HG02973 (cell line): ENCODE data around the gene LHX3.
A peak's percentile ranks its signal among the peaks of the same experiment; 100 is the strongest.

ENCODE experiments used
- ATAC-seq: cut with Tn5 transposase; IDR thresholded peaks from one replicate; pipeline ENCODE4 v1.9.1; 2021; ENCODE audit warnings: moderate library complexity; ENCODE audit not compliant: unreplicated experiment

Gene LHX3

DNA sequence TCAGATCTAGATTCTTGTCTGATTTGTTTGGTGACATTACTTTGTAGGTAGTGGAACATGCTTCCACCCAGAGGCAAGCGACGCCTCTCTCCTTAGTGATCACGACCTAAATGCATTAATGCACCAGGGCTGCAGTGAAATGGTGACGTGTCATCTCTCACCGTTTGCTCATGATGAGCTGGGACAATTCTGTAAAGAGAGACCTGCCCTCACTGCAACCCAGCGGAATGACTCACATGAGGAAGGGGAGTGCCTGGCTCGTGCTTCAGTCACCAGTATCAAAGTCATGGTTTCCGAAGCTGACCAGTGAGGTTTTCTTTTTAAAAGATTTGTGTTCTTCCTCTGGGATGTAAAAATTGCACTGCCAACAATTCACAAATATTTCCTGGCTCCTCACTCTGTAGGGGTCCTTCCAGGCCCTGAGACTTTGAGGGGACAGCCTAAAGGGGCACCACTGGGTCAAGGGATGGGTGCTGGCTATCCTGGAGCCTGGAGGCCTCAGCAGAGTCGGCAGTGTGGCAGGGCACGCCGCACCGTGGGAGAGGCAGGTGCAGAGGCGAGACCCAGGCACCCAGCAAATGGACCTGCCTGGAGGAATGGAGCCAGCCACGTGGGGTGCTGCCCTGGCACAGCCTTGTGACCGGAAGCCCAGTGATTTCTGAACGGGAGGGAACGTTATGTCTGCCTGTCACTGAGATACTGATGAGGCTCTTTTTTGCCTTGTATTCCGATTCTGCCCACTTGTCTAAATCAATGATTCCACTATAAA, 23.4 kb upstream of the LHX3 start:
- no peak for ATAC-seq

DNA sequence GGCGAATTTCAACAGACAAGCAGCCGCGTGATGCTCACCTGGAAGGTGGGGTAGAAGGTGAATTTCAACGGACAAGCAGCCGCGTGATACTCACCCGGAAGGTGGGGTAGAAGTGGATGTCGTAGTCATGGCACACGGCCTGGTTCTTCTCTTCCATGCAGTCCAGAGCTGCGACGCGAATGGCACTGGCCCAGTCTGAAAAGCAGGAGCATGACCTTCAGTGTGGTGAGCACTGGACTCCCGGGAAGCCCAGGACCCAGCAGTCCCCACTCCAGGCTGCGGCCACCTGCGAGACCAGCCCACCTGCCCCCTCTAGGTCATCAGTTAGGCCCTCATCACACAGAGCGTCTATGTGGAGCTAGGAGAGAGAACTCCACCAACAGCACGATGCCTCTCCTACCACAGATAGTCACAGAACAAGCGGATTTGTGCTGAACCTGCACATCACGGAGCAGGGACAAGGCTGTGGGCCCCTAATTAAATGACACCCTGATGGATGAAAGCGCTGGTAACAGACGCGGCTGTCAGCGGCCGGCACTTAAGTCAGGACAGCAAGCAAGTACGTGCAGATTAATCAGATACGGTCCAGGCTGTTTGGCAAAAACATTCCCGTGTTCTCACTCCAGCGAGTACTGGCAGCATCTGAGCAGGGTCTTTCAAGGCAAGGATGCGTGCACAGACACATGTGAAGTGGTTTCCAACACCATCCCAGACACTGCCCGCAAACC, 21.9 kb upstream of the LHX3 start:
- no peak for ATAC-seq

DNA sequence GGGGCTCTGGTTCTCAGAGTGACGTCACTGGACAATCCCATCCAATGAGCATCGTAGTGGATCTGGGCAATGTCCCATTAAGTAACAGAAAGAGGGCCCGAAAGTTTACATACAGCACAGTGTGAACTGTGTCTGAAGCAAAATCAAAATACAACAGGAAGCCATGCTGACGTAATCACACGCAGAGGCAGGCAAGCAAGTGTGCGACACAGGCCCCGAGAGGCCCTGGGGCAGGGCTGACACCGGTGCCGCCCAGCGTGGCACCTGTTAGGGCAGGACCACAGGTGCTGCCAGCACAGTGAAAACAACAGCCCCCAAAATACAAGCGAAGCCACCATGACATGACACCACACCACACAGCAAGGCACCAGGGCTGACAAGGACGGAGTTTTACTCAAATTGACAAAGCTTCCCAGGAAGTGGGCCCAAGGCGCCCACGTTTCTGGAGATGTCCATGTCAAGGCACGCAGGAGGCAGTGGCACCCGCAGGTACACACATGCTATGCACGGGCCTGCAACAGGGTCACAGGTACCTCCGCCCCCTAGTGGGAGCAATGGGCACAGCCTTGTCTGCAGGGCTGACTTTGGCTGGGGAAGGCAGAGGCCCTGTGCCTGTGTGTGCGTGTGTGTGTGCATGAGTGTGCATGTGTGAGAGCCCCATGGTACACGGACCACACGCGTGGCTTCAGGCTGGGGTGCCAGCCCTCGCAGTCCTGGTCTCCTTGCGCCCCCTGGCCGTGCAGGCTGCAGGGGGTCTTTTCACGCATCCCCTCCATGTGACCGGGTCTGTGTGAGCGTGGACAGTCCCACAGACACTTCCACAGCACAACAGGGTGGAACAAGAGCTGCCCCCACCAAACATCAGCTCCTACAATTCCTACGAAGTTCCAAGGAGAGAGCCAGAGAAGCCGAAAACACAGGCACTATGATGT, 21.1 kb upstream of the LHX3 start:
- peak; percentile 36 for ATAC-seq

DNA sequence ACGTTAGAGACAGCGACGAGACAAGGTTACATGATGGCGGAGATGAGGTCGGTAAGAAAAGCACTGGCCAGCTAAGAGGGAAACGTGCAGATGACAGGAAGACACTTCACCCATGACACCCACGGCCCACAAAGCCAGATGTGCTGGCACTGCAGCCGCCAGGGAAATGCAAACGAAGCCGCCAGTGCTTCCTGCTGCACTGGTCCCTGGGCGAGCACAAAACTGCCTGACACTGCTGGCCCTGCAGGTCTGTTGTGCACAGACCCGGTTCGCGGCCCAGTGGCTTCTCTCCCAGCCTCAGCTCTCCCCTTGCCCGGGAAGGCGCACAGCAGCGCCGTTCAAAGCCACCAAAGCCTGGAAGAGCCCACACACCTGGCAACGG, 20.4 kb upstream of the LHX3 start:
- ATAC-seq: peak; percentile 45

DNA sequence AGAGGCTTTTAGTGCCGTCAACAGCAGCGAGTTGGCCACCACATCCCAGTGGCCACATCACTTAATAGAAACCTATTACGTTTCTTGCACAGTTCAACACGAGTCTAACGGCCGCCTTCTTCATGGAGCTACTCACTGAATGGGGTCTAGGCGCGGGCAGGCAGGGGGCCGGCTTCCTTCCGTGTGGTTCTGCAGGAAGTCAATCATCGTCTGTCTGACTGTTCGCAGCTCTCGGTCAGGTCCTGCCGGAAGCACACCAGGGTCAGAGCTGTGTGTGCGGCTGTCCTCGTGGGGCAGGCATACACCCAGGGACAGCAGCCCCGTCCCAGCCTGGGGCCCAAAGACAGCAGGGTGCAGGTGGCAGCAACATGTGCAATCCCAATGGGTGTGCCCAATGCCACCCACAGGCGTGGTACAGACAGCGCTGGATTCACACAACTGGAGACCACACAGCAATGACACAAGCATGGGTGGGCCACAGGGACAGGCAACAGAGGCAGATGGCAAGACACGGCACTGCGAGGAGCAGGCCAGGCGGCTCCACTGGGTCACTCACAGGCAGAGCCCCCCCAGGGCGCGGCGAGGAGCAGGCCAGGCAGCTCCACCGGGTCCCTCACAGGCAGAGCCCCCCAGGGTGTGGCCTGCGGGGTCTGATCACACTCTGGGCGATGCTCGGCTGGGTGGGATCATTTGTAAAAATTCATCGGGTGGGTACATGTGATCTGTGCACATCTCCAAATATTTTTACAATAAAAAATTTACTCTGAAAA, 19.1 kb upstream of the LHX3 start:
- ATAC-seq: no peak

DNA sequence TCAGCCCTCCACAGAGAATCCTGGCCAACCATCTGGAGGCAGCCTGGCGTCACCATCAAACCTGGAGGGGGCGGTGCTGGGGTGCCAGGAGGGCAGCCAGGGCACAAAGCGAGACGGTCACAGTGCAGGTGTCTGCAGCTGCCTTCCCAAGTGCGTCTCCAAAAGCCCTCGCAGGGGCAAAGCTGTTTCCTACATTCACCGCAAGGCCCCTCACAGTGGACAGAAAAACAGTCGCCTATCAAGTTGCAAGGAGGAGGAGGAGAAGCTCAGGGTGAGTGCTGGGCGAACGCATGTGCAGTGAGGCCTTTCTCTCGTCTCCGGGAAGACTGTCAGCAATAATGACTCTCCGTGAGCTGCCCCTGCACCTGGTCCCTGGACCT, 18.0 kb upstream of the LHX3 start:
- no peak for ATAC-seq

DNA sequence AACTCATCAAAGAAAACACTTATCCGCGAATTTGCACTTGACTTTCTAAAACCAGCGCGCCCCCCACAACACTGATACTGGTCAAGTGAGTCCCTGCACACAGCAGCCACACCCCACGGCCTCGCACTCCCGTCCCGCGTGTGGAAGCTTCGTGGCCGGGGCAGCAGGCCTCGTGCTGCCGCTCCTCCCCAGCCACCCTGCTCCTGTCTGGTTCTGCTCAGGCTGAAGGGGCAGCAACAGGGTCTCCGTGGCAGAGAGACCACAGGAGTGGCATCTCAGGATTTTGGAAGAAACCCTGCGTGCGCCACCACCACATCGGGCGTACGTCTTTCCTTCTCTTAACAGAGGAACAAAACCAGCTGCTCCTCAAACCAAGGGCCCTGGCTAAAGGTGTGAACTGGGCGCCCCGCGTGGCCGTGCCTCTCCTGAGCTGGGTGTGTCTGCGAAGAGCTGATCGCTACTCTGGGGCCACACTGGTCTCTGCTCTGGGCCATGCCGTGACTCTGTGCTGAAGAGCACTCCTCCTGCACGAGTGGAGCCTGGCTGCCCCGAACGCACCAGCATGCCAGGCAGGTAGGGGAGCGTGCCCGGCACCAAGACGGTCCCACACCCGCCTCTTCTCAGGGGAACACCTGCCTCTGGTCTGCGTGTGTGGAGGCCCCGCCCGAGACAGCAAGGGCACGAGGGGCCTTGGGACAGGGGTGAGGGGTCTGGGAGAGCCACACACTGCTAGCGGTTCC, 17.4 kb upstream of the LHX3 start:
- ATAC-seq: no peak

DNA sequence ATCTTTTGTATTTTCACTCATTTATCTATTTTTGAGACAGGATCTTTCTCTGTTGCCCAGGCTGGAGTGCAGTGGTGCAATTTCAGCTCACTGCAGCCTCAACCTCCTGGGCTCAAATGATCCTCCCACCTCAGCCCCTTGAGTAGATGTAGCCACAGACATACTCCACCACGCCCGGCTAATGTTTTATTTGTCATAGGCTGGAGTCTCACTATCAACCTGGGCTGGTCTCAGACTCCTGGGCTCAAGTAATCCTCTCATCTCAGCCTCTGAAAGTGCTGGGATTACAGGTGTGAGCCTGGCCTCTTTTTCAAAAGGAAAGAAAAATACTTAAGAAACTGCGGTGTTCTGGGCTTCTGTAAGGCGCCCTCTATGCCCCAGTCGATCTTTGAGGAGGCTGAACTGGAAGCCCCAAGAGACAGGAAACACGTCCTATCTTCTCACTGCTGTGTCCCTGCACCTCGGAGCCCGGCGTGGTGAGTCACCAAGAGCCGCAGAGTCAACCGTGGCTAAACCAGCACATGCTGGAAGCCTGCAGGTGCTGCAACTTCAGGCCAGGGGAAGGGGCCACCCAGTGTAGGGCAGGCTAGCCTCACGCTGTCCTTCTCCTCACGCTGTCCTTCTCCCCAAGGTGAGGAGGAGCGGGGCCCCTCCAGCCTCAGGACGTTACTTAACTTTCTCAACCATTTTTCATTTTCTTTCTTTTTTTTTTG, 15.2 kb upstream of the LHX3 start:
- no peak for ATAC-seq

DNA sequence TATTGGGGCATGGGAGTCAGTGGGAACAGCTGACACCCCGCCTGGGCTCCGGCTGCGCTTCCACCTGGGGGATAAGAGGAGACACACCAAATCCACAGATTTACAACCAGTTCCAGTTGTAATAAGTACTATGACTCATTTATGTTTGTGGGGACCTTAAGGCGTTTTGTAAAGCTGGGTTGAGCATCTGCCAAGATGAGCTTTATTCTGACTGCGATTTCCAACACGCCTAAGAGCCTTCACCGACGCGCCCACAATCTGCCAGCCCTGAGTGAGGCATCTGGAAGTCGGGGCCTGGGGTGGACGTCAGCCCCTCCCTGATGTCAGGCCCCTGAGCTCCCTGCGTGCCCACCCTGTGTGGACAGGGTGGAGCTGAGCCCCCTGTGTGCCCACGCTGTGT, 14.3 kb upstream of the LHX3 start:
- ATAC-seq: no peak

DNA sequence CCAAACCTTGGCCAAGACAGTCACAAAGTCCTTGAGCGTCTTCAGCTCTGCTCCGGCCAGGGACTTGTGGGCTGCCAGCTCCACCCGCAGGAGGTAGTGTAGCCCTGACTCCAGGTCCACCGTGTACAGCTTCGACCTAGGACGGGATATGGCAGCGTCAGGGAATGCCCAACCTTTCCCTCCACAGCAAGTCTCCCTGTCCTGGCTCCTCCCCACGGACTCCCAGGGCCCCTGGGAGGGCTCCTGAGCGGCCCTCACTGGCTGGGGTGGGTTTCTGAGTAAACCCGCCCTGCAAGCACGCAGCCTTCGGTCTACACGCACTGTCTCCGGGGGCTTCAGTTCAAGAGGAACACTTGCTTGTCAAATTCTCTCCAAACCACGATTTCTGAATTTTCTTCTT, 13.7 kb upstream of the LHX3 start:
- ATAC-seq: no peak

DNA sequence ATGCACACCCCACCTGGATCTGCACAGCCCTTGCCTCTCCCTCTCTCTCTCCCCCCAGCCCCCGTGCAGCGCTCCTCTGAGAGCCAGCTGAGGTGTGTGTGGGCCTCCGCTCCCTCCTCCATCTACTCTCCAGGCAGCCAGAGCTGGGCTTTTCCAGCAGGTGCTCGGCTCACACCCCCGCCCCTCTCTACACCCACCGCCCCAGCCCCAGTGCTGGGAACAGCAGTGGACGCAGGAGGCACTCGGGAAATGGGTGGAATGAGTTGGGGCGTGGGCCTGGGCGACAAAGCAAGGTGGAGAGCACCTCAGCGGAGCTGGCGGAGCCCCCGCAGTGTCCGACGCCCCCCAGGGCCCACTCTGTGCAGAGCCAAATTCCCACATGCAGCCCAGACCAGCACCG, 13.3 kb upstream of the LHX3 start:
- no peak for ATAC-seq

DNA sequence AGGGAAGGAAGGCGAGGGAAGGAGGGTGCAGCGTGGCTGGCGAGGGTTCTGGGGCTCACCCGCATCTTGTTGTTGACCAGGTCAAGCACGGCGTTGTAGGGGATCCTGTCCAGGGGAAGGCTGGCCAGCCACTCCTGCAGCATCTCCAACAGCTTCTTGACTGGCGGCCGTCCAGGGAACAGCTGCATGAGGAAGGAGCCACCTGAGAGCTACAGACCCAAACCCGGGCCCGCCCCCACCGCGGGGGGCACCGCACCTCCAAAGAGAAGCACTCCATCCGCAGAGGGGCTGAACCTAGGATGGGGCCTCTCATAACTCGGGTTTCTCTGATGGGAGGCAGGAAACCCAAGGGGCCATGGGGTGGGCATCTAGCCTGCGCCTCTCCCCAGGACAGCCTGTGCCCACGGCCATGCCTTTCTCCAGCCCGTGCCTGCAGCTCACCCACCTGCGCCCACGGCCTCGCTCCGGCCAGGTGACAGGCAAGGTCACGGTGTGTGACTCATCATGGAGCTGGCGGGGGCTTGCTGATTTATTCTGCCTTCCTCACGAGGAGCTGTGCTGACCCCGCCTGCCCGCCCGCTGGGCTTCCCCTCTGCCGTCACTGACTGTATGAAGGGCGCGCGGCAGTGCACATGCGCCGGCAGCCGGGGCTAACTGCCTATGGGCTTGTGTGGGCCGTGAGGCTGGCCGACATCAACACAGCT, 11.8 kb upstream of the LHX3 start:
- no peak for ATAC-seq

DNA sequence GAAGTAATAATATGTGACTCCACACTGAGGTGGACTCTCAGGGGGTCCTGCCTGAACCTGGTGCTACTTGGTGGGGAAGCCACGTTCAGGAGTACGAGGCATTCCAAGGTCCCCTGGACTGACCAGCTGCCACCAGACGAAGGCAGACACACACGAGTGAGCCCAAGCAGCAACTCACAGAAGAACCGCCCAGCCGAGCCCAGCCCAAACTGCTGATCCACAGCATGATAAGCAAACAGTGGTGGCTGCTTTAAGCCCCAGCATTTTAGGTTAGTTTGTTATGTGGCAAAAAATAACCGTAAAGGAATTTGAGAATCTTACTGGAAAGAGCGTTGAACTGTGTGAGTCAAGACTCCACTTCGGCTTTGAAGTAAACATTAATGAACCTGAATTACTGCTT, 8.8 kb upstream of the LHX3 start:
- no peak for ATAC-seq

DNA sequence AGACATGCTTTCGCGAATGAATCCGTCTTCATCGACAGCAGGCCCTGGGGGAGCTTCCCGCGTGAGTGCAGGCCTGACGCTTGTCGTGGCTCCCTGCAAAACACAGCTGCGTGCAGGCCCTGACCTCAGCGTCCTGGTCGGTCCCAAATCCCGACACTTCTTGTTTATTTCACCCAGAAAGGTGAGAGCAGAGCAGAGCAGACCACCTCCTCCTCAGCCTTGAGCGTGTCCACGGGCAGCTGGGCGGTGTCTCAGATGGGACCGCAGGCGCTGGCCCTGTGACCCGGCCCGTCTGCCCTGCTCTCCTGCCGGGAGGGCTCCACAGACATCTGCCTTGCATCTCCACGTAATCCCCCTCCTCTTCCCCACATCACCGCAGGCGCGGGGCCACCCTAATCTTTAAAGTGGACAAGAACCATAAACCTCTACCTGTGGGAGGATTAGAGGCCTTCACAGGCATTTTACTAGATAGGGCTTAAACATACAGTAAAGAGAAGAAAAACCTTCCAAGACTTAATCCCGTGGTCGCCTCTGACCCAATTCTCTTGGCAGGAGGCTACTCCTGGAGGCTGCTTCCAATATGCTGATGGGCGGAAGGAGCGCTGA, 7.5 kb upstream of the LHX3 start:
- ATAC-seq: no peak

DNA sequence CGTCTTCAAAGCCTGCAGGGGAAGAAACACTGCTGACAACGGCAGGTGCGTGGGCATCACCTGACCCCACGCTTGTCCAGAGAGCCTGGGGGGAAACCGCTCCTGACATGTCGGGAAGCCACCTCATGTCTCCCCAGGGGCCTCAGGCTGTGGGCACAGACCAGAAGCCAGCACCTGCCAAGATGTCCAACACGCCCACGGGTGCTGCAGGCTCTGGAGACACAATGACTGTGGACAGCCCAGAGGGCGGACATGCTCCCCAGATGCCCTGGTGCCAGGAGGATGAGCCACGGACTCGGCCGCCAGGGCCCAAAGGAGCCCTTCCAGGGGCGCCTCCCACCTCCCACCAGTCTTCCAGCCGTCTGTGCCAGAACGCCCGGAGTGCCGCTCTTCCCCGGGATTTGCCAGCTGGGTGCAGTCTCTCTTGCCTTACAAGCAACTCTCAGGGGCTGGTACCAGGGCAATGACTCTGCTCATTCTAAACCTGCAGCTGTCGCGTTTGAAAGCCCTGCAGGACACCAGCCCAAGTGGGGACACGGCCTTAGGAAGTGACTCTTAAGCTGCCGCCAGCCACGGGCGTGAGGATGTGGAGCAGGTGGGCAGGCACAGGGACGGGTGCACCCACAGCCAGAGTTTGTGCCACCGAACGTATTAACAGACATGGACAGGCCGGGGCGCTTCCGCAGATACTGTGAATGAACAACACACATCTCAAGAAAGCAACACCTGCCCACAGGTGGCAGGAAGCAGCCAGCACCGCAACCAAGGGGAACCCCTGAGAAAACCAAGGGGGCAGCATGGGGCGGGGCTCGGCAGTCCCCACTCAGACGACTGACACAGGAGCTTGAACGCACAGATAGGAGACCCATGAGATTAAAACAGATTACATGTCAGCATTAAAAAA, 6.8 kb upstream of the LHX3 start:
- ATAC-seq: no peak

DNA sequence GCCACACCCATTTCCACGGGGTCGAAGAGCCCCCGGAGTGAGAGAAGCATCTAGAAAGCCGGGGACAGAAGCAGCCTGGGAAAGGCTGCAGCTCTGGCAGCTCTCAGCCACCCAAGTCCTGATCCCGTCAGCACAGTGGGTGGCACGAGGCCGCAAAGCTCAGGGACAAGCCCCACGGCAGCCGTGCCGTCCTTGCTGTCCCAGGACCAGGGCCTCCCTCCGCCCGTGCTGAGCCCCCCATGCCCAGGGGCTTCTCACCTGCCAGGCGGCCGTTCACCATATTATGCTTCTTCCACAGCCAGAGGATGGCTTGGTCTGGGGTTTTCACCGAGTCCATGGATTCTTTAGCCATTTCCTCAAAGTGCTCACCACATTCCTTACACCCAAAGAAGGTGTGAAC, 6.1 kb upstream of the LHX3 start:
- no peak for ATAC-seq

DNA sequence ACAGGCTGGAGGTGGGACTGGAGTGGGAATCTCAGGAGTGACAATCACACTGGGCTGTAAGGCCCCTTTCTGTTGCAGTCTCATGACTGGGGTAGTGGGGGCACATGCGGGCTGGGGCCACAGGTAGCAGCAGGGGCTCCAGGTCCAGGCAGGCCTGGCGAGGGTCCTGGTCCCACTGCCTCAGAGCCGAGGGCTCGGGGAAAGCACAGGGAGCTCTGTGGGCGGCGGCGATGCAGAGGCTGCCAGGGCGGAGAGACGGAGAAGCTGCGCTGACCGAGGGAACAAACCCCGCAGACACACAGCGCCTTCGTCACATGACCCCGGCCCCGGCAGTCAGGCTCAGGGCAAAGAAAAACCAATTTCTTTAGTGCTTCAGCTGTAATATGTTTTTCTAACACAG, 5.3 kb upstream of the LHX3 start:
- no peak for ATAC-seq

DNA sequence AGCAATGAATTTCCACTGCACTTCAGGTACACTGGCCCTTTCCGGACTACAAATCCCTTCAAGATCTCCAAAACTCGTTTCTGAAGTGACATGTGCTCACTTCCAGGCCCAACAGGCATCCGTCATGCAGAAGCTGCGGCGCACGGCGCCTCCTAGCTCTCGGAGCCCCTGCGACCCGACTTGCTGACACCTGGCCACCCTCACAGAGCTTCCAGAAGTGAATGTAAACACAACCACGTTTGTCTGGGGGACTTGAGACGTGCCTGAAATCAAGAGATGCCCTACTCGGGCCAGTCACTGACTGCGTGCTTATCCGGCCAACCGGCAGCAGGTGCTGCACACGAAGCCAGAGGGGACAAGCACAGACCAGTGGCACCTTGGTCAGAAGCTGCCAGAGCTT, 4.9 kb upstream of the LHX3 start:
- ATAC-seq: no peak
